B cell (primary cell): ENCODE data around the gene KLHDC8B.

Experiments used
- EZH2 ChIP-seq: IDR thresholded peaks from 2 replicates; pipeline ENCODE4 v1.6.1; 2012; ENCODE audit warnings: borderline replicate concordance, low read depth, mild to moderate bottlenecking, moderate library complexity, low read length; ENCODE audit not compliant: insufficient read depth, poor library complexity, severe bottlenecking
- TF ChIP-seq, protein P1 (sequence below): fragments of 200-600 bp; IDR thresholded peaks from one replicate; pipeline ENCODE4 v1.8.0; 2022; ENCODE audit warnings: antibody characterized with exemption, mild to moderate bottlenecking

DNA sequence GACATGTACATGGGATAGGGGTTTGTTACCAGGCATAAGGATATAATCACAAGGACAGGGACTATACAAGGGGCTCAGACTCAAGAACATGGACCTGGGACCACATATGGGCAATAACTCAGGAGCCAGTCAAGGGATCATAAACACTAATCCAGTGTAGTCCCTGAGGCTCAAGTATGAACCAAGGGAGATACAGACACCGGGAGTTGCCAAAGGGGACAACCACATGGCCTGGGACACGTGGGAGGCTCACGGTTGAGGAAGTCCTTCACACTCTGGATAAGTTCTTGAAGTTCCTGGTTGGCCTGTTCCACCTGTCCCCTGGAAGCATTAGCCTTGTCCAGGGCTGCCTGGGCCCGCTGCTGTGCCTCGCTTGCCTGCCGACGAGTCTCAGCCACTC, 48.9 kb upstream of the KLHDC8B start:
- TF ChIP-seq, protein P1, sequence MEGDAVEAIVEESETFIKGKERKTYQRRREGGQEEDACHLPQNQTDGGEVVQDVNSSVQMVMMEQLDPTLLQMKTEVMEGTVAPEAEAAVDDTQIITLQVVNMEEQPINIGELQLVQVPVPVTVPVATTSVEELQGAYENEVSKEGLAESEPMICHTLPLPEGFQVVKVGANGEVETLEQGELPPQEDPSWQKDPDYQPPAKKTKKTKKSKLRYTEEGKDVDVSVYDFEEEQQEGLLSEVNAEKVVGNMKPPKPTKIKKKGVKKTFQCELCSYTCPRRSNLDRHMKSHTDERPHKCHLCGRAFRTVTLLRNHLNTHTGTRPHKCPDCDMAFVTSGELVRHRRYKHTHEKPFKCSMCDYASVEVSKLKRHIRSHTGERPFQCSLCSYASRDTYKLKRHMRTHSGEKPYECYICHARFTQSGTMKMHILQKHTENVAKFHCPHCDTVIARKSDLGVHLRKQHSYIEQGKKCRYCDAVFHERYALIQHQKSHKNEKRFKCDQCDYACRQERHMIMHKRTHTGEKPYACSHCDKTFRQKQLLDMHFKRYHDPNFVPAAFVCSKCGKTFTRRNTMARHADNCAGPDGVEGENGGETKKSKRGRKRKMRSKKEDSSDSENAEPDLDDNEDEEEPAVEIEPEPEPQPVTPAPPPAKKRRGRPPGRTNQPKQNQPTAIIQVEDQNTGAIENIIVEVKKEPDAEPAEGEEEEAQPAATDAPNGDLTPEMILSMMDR: no peak
- no peak for TF ChIP-seq EZH2
